ENCODE data around the gene AKIRIN2. TPM values are rescaled to one million over a fixed set of nuclear protein-coding genes. Genes with fewer than 3 reads are reported as not detected.
"Not testable (repeated sequence)": the region's sequence is repeated elsewhere in the genome, so short reads cannot be mapped to it uniquely, and the experiment has no call there.

AKIRIN2 gene
- total and polyA plus RNA-seq, 2 donors (not counting 3 experiments of a cell fraction or from before 2014, with no cell fraction given) = 19.0 to 46.4 TPM

- Histone ChIP-seq H3K9ac (replicated peaks; ENCODE audit: extremely low read depth, insufficient read depth, low read length) (no peak overlapping the region), H3K4me2 (ENCODE audit: insufficient read depth, low read length) (no peak overlapping the region), H3K27ac (ENCODE audit: insufficient read depth, low read depth, low read length) (no peak overlapping the region), H3K36me3 (ENCODE audit: control insufficient read depth in 2 of 2, extremely low read depth in 1 of 2, insufficient read depth in 2 of 2, low read length in 2 of 2) (no peaks in the 10 kb centered on the region), H2AFZ (ENCODE audit: low read depth, low read length) (no peak overlapping the region), H3K4me1 (ENCODE audit: control insufficient read depth, extremely low read depth, insufficient read depth, low read length) (no peaks in the 10 kb centered on the region), H3K9me1 (replicated peaks; ENCODE audit: control insufficient read depth, extremely low read depth, insufficient read depth, low read length) (no peaks in the 10 kb centered on the region), H3K27me3 (ENCODE audit: control insufficient read depth in 2 of 2, insufficient read depth in 2 of 2, low read length in 2 of 2) (no peaks in the 10 kb centered on the region), H3K4me3 (replicated peaks in 1 of 3; ENCODE audit: insufficient read depth in 1 of 3, low read depth in 1 of 3, low read length in 3 of 3) (no peak overlapping the region), H4K20me1 (replicated peaks; ENCODE audit: control insufficient read depth, extremely low read depth, insufficient read depth, low read length) (peaks cover 12% of the 10 kb centered on the region), H3K79me2 (ENCODE audit: control insufficient read depth, insufficient read depth, low read length) (peaks cover 100% of the 10 kb centered on the region), H3K9me3 (replicated peaks; ENCODE audit: control insufficient read depth, insufficient read depth, low read length) (no peaks in the 10 kb centered on the region)
- CTCF ChIA-PET = interaction anchor here (0.6 to 2.9 kb wide), 3 partner anchors 8 to 548 kb away, joined by 3 to 18 read pairs (median 3); no protein-coding TSS in a partner anchor
- intact Hi-C loops (cut with micrococcal nuclease) (no loop called here), dilution Hi-C loops (cut with MboI; ENCODE audit: extremely low pct_ligation_motif_present, low sequenced_read_pairs) (no loop called here)
- FAIRE-seq = no peak
- no TSS peak for BruUV-seq (replicated peaks)
- POLR2A ChIA-PET = no interaction called here
- DNase-seq (ENCODE audit: low read depth, low spot score) = no peak
- TF ChIP-seq POLR2A (IDR thresholded peaks at IDR 0.05; ENCODE audit: low read depth, low read length) (no peak), JUN (IDR thresholded peaks at IDR 0.05; ENCODE audit: borderline replicate concordance, insufficient read depth, insufficient read length, low read depth) (no peak), CTCF (IDR thresholded peaks at IDR 0.05; ENCODE audit: extremely low read depth in 1 of 2, insufficient read depth in 1 of 2, low read depth in 1 of 2, low read length in 2 of 2) (no peak), FOS (IDR thresholded peaks at IDR 0.05; ENCODE audit: borderline replicate concordance, insufficient read depth, low read length) (no peak)
Observed at GRCh38 chr6:87687296-87687695, 14.7 kb downstream of the AKIRIN2 start.

GRCh38 chr6:87686636-87687205, 15.3 kb downstream of the AKIRIN2 start:
- H3K4me3 ChIP-seq (replicated peaks in 1 of 3; ENCODE audit: insufficient read depth in 1 of 3, low read depth in 1 of 3, low read length in 3 of 3); intact Hi-C loops (cut with micrococcal nuclease); H3K4me1 ChIP-seq (ENCODE audit: control insufficient read depth, extremely low read depth, insufficient read depth, low read length); H2AFZ ChIP-seq (ENCODE audit: low read depth, low read length); H3K9ac ChIP-seq (replicated peaks; ENCODE audit: extremely low read depth, insufficient read depth, low read length); H3K9me1 ChIP-seq (replicated peaks; ENCODE audit: control insufficient read depth, extremely low read depth, insufficient read depth, low read length); FAIRE-seq; BruUV-seq (replicated peaks); DNase-seq (ENCODE audit: low read depth, low spot score); dilution Hi-C loops (cut with MboI; ENCODE audit: extremely low pct_ligation_motif_present, low sequenced_read_pairs); H3K27ac ChIP-seq (ENCODE audit: insufficient read depth, low read depth, low read length); H3K27me3 ChIP-seq (ENCODE audit: control insufficient read depth in 2 of 2, insufficient read depth in 2 of 2, low read length in 2 of 2); H3K9me3 ChIP-seq (replicated peaks; ENCODE audit: control insufficient read depth, insufficient read depth, low read length); H3K36me3 ChIP-seq (ENCODE audit: control insufficient read depth in 2 of 2, extremely low read depth in 1 of 2, insufficient read depth in 2 of 2, low read length in 2 of 2); H3K4me2 ChIP-seq (ENCODE audit: insufficient read depth, low read length): not testable (repeated sequence)
- CTCF ChIA-PET = interaction anchor here (0.6 kb wide), 1 partner anchor 547 kb away, joined by 3 read pairs; no protein-coding TSS in a partner anchor
- POLR2A ChIA-PET = interaction anchor here (0.7 kb wide), 2 partner anchors 12 to 131 kb away, joined by 6 to 10 read pairs; no protein-coding TSS in a partner anchor
- H3K79me2 ChIP-seq (ENCODE audit: control insufficient read depth, insufficient read depth, low read length) = peaks cover 100% of the 10 kb centered on the region
- peaks cover 12% of the 10 kb centered on the region for H4K20me1 ChIP-seq (replicated peaks; ENCODE audit: control insufficient read depth, extremely low read depth, insufficient read depth, low read length)

Measured in endothelial cell of umbilical vein (primary cell).